ENCODE measurements around the gene CLCNKB. TPM values are rescaled to one million over a fixed set of nuclear protein-coding genes. Genes with fewer than 3 reads are reported as not detected.

Gene CLCNKB
- total RNA-seq, 1 donor from 2014 or later = 0.97 TPM

GRCh38 chr1:16013220-16013907, 30.2 kb upstream of the CLCNKB start:
- H3K4me1 ChIP-seq = peaks cover 9% of the 10 kb centered on the region
- H3K27ac Mint-ChIP-seq = no peak overlapping the region

GRCh38 chr1:16013908-16014258, 29.7 kb upstream of the CLCNKB start:
- H3K27me3 ChIP-seq = peaks cover 46% of the 10 kb centered on the region
- no peak overlapping the region for H3K9ac ChIP-seq
- H3K9me3 Mint-ChIP-seq = no peaks in the 10 kb centered on the region
- H3K27me3 Mint-ChIP-seq (ENCODE audit: insufficient read depth, low read depth) = peaks cover 14% of the 10 kb centered on the region
- H3F3A ChIP-seq (ENCODE audit: low read depth) = no peaks in the 10 kb centered on the region
- H3K27ac ChIP-seq = no peak overlapping the region
- H3K4me2 ChIP-seq = no peak overlapping the region
- no peak for TF ChIP-seq EZH2 (IDR thresholded peaks at IDR 0.05)
- no peak for TF ChIP-seq CTCF (IDR thresholded peaks at IDR 0.05)
- TF ChIP-seq EZH2phosphoT487 (IDR thresholded peaks at IDR 0.05) = no peak
- no peak overlapping the region for H3K4me3 ChIP-seq
- H3K36me3 ChIP-seq = no peaks in the 10 kb centered on the region
- DNase-seq (ENCODE audit: low spot score) = no peak
- H3K4me1 Mint-ChIP-seq = peaks cover 27% of the 10 kb centered on the region
- peak overlapping the region; percentile 21 for H3K4me3 Mint-ChIP-seq
- no peak overlapping the region for H3K27ac Mint-ChIP-seq
- no peaks in the 10 kb centered on the region for H3K79me2 ChIP-seq (ENCODE audit: low read depth)
- no peak overlapping the region for H2AFZ ChIP-seq (replicated peaks)
- no peaks in the 10 kb centered on the region for H3K9me3 ChIP-seq (ENCODE audit: low read depth)
- peaks cover 9% of the 10 kb centered on the region for H3K4me1 ChIP-seq
- H3K36me3 Mint-ChIP-seq = no peaks in the 10 kb centered on the region
- peaks cover 3% of the 10 kb centered on the region for H4K20me1 ChIP-seq (ENCODE audit: low read depth)

More at GRCh38 chr1:16013220-16013907, 30.2 kb upstream of the CLCNKB start:
- Histone ChIP-seq H3K4me2 (peak overlapping the region; percentile 78), H3K9ac (no peak overlapping the region), H3K4me3 (peak overlapping the region; percentile 40), H3K27me3 (peaks cover 46% of the 10 kb centered on the region), H3K79me2 (ENCODE audit: low read depth) (no peaks in the 10 kb centered on the region), H3K27ac (no peak overlapping the region), H3K9me3 (ENCODE audit: low read depth) (no peaks in the 10 kb centered on the region), H3K36me3 (no peaks in the 10 kb centered on the region), H4K20me1 (ENCODE audit: low read depth) (peaks cover 3% of the 10 kb centered on the region), H3F3A (ENCODE audit: low read depth) (no peaks in the 10 kb centered on the region), H2AFZ (replicated peaks) (no peak overlapping the region)
- peak; percentile 51 for DNase-seq (ENCODE audit: low spot score)
- H3K4me3 Mint-ChIP-seq = peak overlapping the region; percentile 21
- H3K36me3 Mint-ChIP-seq = no peaks in the 10 kb centered on the region
- peaks cover 22% of the 10 kb centered on the region for H3K4me1 Mint-ChIP-seq
- H3K27me3 Mint-ChIP-seq (ENCODE audit: insufficient read depth, low read depth) = peaks cover 14% of the 10 kb centered on the region
- TF ChIP-seq EZH2phosphoT487 (IDR thresholded peaks at IDR 0.05) (no peak), EZH2 (IDR thresholded peaks at IDR 0.05) (no peak)
- no peaks in the 10 kb centered on the region for H3K9me3 Mint-ChIP-seq

DNA sequence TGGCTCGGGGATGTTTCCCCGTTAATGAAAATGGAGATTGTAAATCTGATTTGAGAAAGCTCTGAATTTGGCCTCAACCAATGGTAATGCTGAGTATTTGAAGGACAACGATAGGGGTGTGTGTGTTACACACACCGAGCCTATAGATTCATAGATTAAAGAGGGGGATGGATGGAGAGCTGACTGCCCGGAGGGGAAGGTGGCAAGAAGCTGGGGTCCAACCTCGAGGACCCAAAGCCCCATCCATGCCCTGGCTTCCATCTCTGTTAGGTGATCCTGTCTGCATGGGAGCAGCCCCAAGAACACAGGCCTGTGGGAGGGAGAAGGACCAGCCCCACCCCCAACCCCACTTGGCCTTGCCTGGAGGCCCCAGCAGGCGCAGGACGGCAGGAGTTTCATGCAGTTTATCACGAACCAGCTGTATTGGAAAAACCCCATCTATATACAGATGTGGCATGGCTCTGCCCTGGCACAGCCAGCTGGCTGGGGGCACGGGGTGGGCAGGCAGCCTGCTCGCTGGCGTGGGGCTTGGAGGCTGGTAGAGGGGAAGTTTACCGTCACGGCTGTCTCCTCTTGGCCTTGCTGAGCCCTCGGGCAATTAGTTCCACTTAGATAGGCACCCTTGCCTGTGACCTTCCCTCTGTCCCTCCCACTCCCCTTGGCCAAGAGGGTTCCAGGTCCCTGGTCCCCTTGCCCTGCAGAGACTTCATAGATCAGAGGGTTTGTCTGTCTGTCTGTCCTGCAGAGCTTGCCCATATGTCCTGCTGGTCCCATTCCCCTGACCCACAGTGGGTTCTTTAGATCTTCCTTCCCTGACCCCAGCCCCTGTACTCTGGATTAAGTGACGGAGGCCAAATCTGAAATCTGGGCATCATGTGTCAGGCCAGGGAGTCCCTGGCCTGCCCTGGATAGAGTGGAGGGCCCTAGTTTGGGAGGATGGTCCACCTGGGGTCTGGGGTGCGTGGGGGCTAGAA, 28.8 kb upstream of the CLCNKB start:
- Histone ChIP-seq H3K4me2 (no peak overlapping the region), H3K4me3 (no peak overlapping the region), H3K79me2 (ENCODE audit: low read depth) (no peaks in the 10 kb centered on the region), H3K27me3 (peaks cover 46% of the 10 kb centered on the region), H3K36me3 (no peaks in the 10 kb centered on the region), H3F3A (ENCODE audit: low read depth) (no peaks in the 10 kb centered on the region), H2AFZ (replicated peaks) (no peak overlapping the region), H3K4me1 (peaks cover 9% of the 10 kb centered on the region), H3K27ac (no peak overlapping the region), H3K9me3 (ENCODE audit: low read depth) (no peaks in the 10 kb centered on the region), H3K9ac (no peak overlapping the region), H4K20me1 (ENCODE audit: low read depth) (peaks cover 3% of the 10 kb centered on the region)
- Mint-ChIP-seq H3K9me3 (no peaks in the 10 kb centered on the region), H3K4me1 (peaks cover 35% of the 10 kb centered on the region), H3K36me3 (no peaks in the 10 kb centered on the region), H3K27me3 (ENCODE audit: insufficient read depth, low read depth) (peaks cover 11% of the 10 kb centered on the region), H3K4me3 (peak overlapping the region; percentile 67), H3K27ac (peak overlapping the region; percentile 75)
- no peak for DNase-seq (ENCODE audit: low spot score)
- no peak for TF ChIP-seq EZH2phosphoT487 (IDR thresholded peaks at IDR 0.05)
- TF ChIP-seq EZH2 (IDR thresholded peaks at IDR 0.05) = no peak
- no peak for TF ChIP-seq CTCF (IDR thresholded peaks at IDR 0.05)
